Activated CD8-positive, alpha-beta memory T cell treated with anti-CD3 and anti-CD28 coated beads, Interleukin-2, amount 50 U/mL, for 48 hours (primary cell): ENCODE data around the gene CDH13.

Experiments used
- DNase-seq: peaks from one replicate; pipeline ENCODE4 v3.0.0-alpha.2; 2020

The CDH13 gene

GRCh38 chr16:83714286-83714685, 1087.5 kb downstream of the CDH13 start:
- DNase-seq: no peak

GRCh38 chr16:83715217-83715920, 1088.6 kb downstream of the CDH13 start:
- DNase-seq: no peak

GRCh38 chr16:83717308-83717707, 1090.5 kb downstream of the CDH13 start:
- no peak for DNase-seq

- DNase-seq: no peak
Observed at GRCh38 chr16:83717814-83718213, 1091.0 kb downstream of the CDH13 start.

- DNase-seq: no peak
Observed at GRCh38 chr16:83720213-83720612, 1093.4 kb downstream of the CDH13 start.

- DNase-seq: no peak
Observed at GRCh38 chr16:83720981-83721380, 1094.2 kb downstream of the CDH13 start.

- no peak for DNase-seq
Observed at GRCh38 chr16:83721676-83722075, 1094.9 kb downstream of the CDH13 start.

- DNase-seq: no peak
Observed at GRCh38 chr16:83722456-83723183, 1095.9 kb downstream of the CDH13 start.

GRCh38 chr16:83723244-83723643, 1096.5 kb downstream of the CDH13 start:
- no peak for DNase-seq

GRCh38 chr16:83723901-83724300, 1097.1 kb downstream of the CDH13 start:
- DNase-seq: no peak

- no peak for DNase-seq
Observed at GRCh38 chr16:83724585-83724984, 1097.8 kb downstream of the CDH13 start.

GRCh38 chr16:83725313-83725712, 1098.5 kb downstream of the CDH13 start:
- no peak for DNase-seq

- no peak for DNase-seq
Observed at GRCh38 chr16:83727018-83727417, 1100.2 kb downstream of the CDH13 start.

GRCh38 chr16:83727751-83728352, 1101.1 kb downstream of the CDH13 start:
- no peak for DNase-seq

- no peak for DNase-seq
Observed at GRCh38 chr16:83728492-83728891, 1101.7 kb downstream of the CDH13 start.

GRCh38 chr16:83730812-83731211, 1104.0 kb downstream of the CDH13 start:
- no peak for DNase-seq

- no peak for DNase-seq
Observed at GRCh38 chr16:83732536-83732935, 1105.8 kb downstream of the CDH13 start.

GRCh38 chr16:83733301-83733700, 1106.5 kb downstream of the CDH13 start:
- no peak for DNase-seq

- DNase-seq: no peak
Observed at GRCh38 chr16:83734136-83734535, 1107.4 kb downstream of the CDH13 start.

- no peak for DNase-seq
Observed at GRCh38 chr16:83737729-83738354, 1111.1 kb downstream of the CDH13 start.

GRCh38 chr16:83738923-83739503, 1112.2 kb downstream of the CDH13 start:
- DNase-seq: no peak

GRCh38 chr16:83742124-83742899, 1115.5 kb downstream of the CDH13 start:
- DNase-seq: no peak
